GM19324 (cell line): ENCODE measurements around the gene CAPN12.

ENCODE experiments used
- ATAC-seq: cut with Tn5 transposase; IDR thresholded peaks from one replicate; pipeline ENCODE4 v1.9.1; 2021; ENCODE audit warnings: mild to moderate bottlenecking, moderate library complexity; ENCODE audit not compliant: unreplicated experiment, low FRiP score

CAPN12 gene

GRCh38 chr19:38683393-38684077 is 60.7 kb downstream of the CAPN12 start:
- no peak for ATAC-seq

GRCh38 chr19:38682872-38683392 is 61.3 kb downstream of the CAPN12 start:
- ATAC-seq: no peak

GRCh38 chr19:38682195-38682867 is 61.9 kb downstream of the CAPN12 start:
- no peak for ATAC-seq
